ENCODE results near the gene TBC1D16. TPM values are rescaled to one million over a fixed set of nuclear protein-coding genes. Genes with fewer than 3 reads are reported as not detected.

Gene TBC1D16
- total RNA-seq, 4 donors from 2014 or later, result 26.5 to 44.3 (median 36.3) TPM

DNA sequence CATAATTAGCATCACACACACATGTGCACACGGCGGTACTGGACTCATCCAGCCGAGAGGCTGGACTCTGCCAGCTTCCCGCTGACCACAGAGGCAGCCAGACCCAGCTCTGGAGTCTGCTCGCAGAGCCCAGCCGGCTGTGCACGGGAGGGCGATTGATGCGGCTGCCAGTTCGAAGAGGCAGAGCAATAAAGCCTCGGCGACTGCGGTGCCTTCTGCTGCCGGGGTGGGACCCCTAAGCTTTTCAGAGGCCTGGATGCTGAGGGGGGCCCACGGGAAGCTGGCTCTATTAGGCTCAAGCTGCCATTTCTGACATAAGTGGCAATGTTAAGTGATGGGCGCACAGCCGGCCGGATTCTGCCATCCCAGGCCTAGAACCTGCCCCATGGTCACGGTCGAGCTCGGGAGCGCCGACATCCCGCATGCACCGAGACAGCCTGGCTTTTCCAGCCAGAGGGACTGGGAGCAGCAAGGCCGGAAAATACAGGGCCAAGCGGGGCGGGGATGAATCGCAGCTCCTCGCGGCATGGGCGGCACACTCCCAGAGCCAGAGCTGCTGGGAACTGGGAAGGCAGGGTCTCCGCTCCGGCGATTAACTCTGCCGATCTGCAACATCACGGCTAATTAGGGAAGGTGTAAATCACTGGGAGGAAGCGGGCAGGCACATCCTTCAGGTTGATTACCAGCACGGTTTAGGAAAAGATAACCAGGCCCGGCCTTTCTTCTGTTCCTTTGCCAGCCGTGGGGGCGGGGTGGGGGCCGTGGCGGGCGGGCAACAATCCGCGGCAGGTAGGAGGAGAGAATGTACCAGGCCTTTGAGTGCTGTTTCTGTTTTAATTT is 57.7 kb downstream of the TBC1D16 start:
- no peaks in the 10 kb centered on the region for H3K4me1 ChIP-seq
- 83 to 87% methylated on average over 3 to 5 of the region's 47 CpGs for WGBS, 2 donors (ENCODE audit: low coverage in 1 of 2)
- H3K4me3 ChIP-seq, result no peak overlapping the region
- no peaks in the 10 kb centered on the region for H3K9me3 ChIP-seq
- peaks cover 0 to 23% of the 10 kb centered on the region in 2 donors for H3K36me3 ChIP-seq
- no peaks in the 10 kb centered on the region for H3K27me3 ChIP-seq
- ATAC-seq, result no peak
- no peak overlapping the region for H3K27ac ChIP-seq
- TF ChIP-seq, protein P1, sequence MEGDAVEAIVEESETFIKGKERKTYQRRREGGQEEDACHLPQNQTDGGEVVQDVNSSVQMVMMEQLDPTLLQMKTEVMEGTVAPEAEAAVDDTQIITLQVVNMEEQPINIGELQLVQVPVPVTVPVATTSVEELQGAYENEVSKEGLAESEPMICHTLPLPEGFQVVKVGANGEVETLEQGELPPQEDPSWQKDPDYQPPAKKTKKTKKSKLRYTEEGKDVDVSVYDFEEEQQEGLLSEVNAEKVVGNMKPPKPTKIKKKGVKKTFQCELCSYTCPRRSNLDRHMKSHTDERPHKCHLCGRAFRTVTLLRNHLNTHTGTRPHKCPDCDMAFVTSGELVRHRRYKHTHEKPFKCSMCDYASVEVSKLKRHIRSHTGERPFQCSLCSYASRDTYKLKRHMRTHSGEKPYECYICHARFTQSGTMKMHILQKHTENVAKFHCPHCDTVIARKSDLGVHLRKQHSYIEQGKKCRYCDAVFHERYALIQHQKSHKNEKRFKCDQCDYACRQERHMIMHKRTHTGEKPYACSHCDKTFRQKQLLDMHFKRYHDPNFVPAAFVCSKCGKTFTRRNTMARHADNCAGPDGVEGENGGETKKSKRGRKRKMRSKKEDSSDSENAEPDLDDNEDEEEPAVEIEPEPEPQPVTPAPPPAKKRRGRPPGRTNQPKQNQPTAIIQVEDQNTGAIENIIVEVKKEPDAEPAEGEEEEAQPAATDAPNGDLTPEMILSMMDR (IDR thresholded peaks at IDR 0.05), result no peak
- TF ChIP-seq EP300 (IDR thresholded peaks at IDR 0.05) (no peak), POLR2AphosphoS5 (IDR thresholded peaks at IDR 0.05) (no peak), POLR2A (IDR thresholded peaks at IDR 0.05) (no peak)

DNA sequence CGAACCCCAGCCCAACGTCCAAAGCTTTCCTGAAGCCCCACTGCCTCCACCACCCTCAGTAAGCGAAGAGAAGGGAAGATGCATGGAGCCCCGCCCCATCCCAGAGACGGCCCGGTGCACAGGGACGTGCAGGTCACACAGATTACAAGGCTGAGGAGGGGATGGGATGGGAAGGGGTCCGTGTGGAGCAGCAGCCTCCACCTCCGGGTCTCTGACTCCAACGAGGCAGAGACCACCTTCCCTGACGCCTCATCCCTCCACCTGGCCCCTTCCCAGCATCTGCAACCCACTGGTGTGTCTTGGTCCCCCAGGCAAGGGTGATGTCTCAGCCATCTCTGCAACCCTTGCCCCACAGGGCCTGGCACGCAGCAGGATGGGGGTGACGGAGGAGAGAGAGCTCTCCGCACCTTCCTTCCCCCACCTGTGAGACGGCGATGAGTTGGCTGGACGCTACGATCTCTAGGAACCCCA is 58.5 kb downstream of the TBC1D16 start:
- Histone ChIP-seq H3K9me3 (no peaks in the 10 kb centered on the region), H3K36me3 (peaks cover 0 to 30% of the 10 kb centered on the region in 2 donors), H3K4me1 (no peaks in the 10 kb centered on the region), H3K27me3 (no peaks in the 10 kb centered on the region), H3K4me3 (no peak overlapping the region), H3K27ac (no peak overlapping the region)
- ATAC-seq, result no peak
- TF ChIP-seq POLR2AphosphoS5 (IDR thresholded peaks at IDR 0.05) (no peak), EP300 (IDR thresholded peaks at IDR 0.05) (no peak), POLR2A (IDR thresholded peaks at IDR 0.05) (no peak)
- TF ChIP-seq, protein P1 (IDR thresholded peaks at IDR 0.05), result no peak
- WGBS, 2 donors (ENCODE audit: low coverage in 1 of 2), result 89 to 93% methylated on average over 3 to 5 of the region's 18 CpGs

DNA sequence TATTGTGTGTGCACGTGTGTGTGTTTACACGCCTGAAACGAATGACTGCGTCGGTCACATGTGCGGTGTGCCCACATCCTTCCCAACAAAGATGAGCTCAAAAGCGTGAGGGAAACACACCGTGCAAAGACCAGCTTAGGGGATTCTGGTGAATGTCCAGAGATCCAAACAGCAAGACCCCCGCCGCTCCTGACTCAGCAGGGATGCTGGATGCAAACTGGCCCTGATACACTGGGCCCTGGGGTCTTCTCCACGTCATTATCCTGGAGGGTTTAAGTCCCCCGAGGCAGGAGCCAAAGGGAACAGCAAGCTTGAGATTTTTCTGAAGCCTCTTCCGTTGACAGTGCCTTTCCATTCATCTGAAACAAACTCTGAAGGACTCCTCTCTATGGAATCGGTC is 59.2 kb downstream of the TBC1D16 start:
- no peak overlapping the region for H3K27ac ChIP-seq
- WGBS, 2 donors (ENCODE audit: low coverage in 1 of 2), result 61 to 100% methylated on average over 2 to 4 of the region's 14 CpGs
- H3K9me3 ChIP-seq, result no peaks in the 10 kb centered on the region
- no peak overlapping the region for H3K4me3 ChIP-seq
- no peak for ATAC-seq
- peaks cover 0 to 38% of the 10 kb centered on the region in 2 donors for H3K36me3 ChIP-seq
- H3K4me1 ChIP-seq, result no peaks in the 10 kb centered on the region
- no peaks in the 10 kb centered on the region for H3K27me3 ChIP-seq
- TF ChIP-seq EP300 (IDR thresholded peaks at IDR 0.05), result no peak
- no peak for TF ChIP-seq POLR2AphosphoS5 (IDR thresholded peaks at IDR 0.05)
- TF ChIP-seq, protein P1 (IDR thresholded peaks at IDR 0.05), result no peak
- no peak for TF ChIP-seq POLR2A (IDR thresholded peaks at IDR 0.05)

DNA sequence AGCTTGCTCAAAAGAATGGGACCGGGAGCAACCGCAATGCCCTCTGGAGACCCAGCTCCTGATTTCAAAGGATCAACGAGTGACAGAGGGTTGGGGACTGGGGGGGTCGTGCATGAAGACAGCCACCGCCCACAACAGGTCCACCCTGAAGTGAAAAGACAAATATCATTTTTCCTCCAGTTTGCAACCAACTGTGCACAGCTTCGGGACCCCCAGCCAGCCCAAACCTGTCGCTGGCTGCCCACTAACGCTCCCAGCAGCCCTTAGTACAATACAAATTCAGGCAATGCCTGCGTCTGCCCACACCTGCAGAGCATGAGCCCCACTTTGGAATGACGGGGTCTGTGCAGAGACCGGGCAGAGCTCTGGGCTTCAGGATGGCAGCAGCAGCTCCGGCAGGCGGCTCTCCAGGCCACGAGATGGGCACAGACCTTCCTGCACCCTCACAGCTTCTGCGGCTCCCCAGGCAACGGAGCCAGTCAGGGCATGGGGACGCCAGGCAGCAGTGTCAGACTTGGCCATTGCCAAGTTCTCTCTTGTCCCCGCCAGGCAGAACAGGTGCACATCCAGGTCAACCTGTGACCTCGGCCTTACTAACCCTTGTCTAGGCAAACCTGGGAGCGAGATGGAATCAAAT is 60.1 kb downstream of the TBC1D16 start:
- no peaks in the 10 kb centered on the region for H3K4me1 ChIP-seq
- H3K9me3 ChIP-seq, result no peaks in the 10 kb centered on the region
- no peak overlapping the region for H3K27ac ChIP-seq
- no peak for ATAC-seq
- H3K4me3 ChIP-seq, result no peak overlapping the region
- H3K27me3 ChIP-seq, result no peaks in the 10 kb centered on the region
- 90% methylated on average over 2 of the region's 20 CpGs; no CpG with 5 or more reads in 1 of the 2 donors for WGBS, 2 donors (ENCODE audit: low coverage in 1 of 2)
- TF ChIP-seq EP300 (IDR thresholded peaks at IDR 0.05) (no peak), POLR2A (IDR thresholded peaks at IDR 0.05) (no peak), POLR2AphosphoS5 (IDR thresholded peaks at IDR 0.05) (no peak)
- TF ChIP-seq, protein P1 (IDR thresholded peaks at IDR 0.05), result no peak
- H3K36me3 ChIP-seq, result peaks cover 0 to 38% of the 10 kb centered on the region in 2 donors

Data from gastroesophageal sphincter (tissue), 4 donors.